ENCODE results near the gene LRIT1.

DNA sequence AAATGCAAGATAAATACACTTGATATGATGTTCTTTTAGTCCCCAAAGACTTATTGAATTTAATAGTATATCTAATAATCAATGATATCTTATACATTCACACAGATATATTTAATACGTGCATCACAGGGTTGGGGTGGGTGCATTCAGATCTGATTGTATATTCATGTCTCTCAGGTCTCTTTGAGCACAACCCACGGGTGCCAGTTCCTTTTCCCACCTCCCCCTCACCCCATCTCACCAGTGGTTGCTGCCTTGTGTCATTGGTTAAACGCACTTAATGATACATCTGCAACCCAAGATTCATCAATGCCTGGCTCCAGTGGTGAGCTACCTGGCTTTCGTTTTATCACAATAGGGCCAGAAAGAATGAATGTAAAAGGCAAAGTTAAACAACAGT is 6.2 kb downstream of the LRIT1 start:
- TF ChIP-seq, protein P1, sequence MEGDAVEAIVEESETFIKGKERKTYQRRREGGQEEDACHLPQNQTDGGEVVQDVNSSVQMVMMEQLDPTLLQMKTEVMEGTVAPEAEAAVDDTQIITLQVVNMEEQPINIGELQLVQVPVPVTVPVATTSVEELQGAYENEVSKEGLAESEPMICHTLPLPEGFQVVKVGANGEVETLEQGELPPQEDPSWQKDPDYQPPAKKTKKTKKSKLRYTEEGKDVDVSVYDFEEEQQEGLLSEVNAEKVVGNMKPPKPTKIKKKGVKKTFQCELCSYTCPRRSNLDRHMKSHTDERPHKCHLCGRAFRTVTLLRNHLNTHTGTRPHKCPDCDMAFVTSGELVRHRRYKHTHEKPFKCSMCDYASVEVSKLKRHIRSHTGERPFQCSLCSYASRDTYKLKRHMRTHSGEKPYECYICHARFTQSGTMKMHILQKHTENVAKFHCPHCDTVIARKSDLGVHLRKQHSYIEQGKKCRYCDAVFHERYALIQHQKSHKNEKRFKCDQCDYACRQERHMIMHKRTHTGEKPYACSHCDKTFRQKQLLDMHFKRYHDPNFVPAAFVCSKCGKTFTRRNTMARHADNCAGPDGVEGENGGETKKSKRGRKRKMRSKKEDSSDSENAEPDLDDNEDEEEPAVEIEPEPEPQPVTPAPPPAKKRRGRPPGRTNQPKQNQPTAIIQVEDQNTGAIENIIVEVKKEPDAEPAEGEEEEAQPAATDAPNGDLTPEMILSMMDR (IDR thresholded peaks at IDR 0.05; ENCODE audit: low read depth, low read length): no peak
- no peak for TF ChIP-seq EZH2phosphoT487 (IDR thresholded peaks at IDR 0.05; ENCODE audit: low read depth)

Data from OCI-LY3 (cell line).